Measurements from ENCODE around the gene ABCA12.

The ABCA12 gene

GRCh38 chr2:215034154-215034553, 104.3 kb downstream of the ABCA12 start:
- DNase-seq (ENCODE audit: low read depth, low spot score), result no peak

DNA sequence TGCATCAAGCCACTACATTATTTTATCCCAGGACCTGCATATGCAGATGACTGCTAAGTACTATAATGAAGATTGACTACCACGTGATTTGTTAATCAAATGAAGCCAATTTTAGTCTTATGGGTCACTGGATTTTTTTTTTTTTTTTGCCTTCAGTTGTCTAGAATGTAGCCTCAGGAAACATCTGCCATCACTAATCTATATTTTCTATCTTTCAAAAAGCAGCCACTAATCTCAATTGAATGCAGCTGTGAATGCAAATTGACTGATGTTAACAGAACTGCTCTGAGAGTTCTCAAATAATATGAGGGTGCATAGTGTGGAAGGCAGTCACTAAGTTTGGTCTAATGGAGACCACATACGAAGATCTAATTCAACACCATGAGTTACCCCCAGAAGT, 106.3 kb downstream of the ABCA12 start:
- DNase-seq (ENCODE audit: low read depth, low spot score), result no peak

DNA sequence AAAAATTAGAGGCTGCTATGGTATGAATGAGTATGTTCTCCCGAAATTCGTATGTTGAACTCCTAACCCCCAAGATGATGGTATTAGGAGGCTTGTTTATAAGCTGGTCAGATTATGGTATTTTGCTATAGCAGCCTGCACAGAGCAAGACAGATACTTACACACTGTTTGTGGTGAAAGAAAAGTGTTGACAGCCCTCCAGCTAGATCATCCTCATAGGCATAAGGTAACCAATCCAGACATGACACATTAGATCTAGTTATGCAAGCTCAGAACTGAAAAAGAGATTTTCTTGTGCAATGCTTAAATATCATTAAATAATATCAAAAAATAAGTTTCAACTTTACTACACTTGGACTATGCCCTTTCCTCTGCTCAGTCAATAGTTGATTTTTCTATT, 107.1 kb downstream of the ABCA12 start:
- no peak for DNase-seq (ENCODE audit: low read depth, low spot score)

- DNase-seq (ENCODE audit: low read depth, low spot score), result no peak
Measured at GRCh38 chr2:215029936-215030335, 108.5 kb downstream of the ABCA12 start.

DNA sequence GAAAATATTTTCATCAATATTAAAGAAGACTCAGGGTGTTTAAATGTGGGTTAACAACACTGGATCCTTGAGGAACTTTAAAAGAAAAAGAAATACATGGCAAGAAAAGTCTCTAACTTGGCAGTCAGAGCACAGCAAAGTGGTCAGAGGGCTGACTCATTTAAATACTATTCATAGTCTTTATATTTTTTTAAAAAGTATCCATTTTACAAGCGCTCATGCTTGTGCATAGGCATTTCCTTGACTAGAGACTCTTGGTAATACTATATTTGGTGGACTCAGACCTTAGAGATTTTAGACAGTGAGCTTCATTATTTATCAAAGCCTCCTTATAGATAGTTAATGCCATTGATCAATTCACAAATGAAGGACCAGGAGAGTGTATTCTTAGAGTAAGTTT, 110.2 kb downstream of the ABCA12 start:
- no peak for DNase-seq (ENCODE audit: low read depth, low spot score)

GRCh38 chr2:215027779-215028178, 110.6 kb downstream of the ABCA12 start:
- DNase-seq (ENCODE audit: low read depth, low spot score), result no peak

- no peak for DNase-seq (ENCODE audit: low read depth, low spot score)
Measured at GRCh38 chr2:215022910-215023309, 115.5 kb downstream of the ABCA12 start.

DNA sequence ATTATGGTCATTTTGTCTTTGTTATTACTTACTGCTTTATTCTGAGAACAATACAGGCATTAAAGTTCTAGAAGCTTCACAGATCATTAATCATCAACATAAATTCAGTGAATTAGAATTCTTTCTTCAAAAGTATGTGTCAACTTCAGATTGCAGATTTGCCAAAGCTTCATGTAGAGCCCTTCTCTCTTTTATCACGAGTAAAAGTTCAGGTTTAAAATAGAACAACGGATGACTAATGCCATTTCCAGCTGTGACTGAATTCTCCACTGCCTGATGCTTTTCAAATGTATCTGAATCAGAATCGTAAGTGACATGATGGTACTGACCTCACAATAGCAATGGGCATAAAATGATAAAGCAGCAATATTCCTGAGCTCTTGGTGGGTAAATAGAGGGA, 116.0 kb downstream of the ABCA12 start:
- DNase-seq (ENCODE audit: low read depth, low spot score), result no peak

DNA sequence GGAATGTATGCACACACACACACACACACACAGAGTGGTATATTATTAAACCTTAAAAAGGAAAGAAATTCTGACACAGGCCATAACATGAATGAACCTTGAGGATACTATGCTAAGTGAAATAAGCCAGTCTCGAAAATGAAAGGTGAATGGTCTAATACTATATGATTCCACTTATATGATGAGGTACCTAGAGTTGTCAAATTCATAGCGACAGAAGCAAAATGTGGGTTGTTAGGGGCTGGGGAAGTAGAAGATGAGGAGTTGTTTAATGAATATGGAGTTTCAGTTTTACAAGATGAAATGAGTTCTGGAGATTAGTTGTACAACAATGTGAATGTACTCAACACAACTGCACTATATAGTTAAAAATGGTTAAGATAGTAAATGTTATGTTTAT, 118.1 kb downstream of the ABCA12 start:
- DNase-seq (ENCODE audit: low read depth, low spot score), result no peak

DNA sequence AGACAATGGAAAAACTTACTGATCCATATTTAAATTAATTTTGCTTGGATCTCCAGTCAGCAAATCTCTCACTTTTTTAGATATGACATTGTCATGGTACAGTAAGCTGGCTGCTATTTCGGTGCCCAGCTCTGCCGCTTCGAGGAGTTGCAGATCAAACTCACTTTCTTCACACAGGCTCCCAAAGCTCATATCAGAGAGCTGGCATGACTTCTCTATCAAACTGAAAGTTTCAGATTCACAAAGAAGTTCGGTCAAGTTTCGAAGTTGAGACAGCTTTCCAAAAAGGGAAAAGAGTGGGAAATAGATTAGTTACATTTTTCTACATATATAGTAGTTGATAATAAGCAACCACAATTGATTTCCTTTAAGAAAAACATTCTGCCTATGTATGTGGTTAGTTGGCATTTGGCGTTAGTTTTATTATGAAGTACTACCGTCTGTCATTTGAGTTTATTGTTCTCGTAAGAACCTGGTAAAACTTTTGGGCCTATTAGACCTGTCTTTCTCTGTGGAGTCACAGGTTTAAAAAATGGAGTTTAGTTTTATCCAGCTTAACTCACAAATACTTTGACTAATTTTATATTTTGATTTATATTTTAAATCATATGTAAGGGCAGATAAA, 118.8 kb downstream of the ABCA12 start:
- no peak for DNase-seq (ENCODE audit: low read depth, low spot score)

- no peak for DNase-seq (ENCODE audit: low read depth, low spot score)
Measured at GRCh38 chr2:215019085-215019484, 119.3 kb downstream of the ABCA12 start.

- DNase-seq (ENCODE audit: low read depth, low spot score), result no peak
Measured at GRCh38 chr2:215015421-215015820, 123.0 kb downstream of the ABCA12 start.

DNA sequence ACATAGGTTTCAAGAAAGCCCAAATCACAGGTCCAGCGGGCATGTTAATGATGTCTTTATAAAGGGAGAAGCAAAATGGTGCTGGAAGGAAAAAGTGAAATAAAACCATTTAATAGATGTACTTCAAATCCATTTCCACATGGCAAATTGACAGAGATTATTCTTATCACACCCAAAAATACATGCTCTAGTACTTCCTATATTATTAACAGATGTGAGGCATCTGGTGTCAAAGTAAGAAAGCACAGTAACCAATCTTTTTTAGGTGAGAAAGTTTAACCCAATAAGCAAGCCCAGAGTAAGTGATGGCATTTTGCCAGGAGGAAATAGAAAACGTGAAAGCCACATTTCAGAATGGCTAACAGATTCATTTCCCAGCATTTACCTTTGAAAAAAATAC, 128.0 kb downstream of the ABCA12 start:
- no peak for DNase-seq (ENCODE audit: low read depth, low spot score)

- no peak for DNase-seq (ENCODE audit: low read depth, low spot score)
Measured at GRCh38 chr2:215003001-215003400, 135.4 kb downstream of the ABCA12 start.

- DNase-seq (ENCODE audit: low read depth, low spot score), result no peak
Measured at GRCh38 chr2:215002500-215002899, 135.9 kb downstream of the ABCA12 start.

- no peak for DNase-seq (ENCODE audit: low read depth, low spot score)
Measured at GRCh38 chr2:215000721-215001120, 137.7 kb downstream of the ABCA12 start.

- no peak for DNase-seq (ENCODE audit: low read depth, low spot score)
Measured at GRCh38 chr2:214995926-214996670, 142.3 kb downstream of the ABCA12 start.

GRCh38 chr2:214995409-214995808, 143.0 kb downstream of the ABCA12 start:
- DNase-seq (ENCODE audit: low read depth, low spot score), result no peak

DNA sequence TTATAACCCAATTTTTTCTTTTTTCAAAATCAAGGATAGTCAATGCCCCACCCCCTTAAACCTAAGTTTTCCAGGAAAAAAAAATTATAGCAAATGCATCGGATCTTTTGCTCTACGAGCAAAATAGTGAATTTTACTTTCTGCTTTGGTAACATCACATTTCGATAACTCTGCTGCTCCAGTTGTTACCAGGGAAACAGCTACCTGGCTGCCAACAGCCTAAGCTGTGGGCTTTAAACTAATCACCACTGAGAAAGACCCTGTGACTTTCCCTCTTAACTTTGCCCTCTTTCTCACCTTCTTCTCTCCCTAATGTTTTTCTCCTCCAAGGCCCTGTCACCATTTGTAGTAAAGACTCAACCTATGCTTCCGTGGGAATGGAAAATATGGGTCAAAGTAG, 145.5 kb downstream of the ABCA12 start:
- DNase-seq (ENCODE audit: low read depth, low spot score), result no peak

- DNase-seq (ENCODE audit: low read depth, low spot score), result no peak
Measured at GRCh38 chr2:214989187-214989586, 149.2 kb downstream of the ABCA12 start.

- no peak for DNase-seq (ENCODE audit: low read depth, low spot score)
Measured at GRCh38 chr2:214987261-214987660, 151.2 kb downstream of the ABCA12 start.

- DNase-seq (ENCODE audit: low read depth, low spot score), result no peak
Measured at GRCh38 chr2:214985619-214986018, 152.8 kb downstream of the ABCA12 start.

- DNase-seq (ENCODE audit: low read depth, low spot score), result no peak
Measured at GRCh38 chr2:214966420-214966819, 172.0 kb downstream of the ABCA12 start.

DNA sequence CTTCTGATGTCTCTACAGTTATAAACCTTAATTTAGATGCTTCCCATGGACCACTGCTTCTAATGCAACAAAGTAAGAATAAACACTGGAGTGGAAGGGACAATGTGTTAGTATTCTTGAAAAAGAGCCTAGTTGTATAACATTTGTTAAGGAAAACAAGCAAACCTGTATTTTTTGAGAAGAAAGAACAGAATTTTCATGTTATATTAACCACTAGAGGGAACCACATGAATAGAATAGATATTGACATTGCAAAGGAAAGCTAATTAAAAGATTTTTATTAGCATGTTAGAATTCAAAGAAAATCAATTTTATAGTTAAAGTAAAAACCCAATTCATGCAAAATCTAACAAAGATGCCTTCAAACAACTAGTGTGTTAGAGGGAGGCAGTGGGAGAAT, 177.7 kb downstream of the ABCA12 start:
- no peak for DNase-seq (ENCODE audit: low read depth, low spot score)

Measured in activated CD4-positive, CD25-positive, alpha-beta regulatory T cell treated with anti-CD3 and anti-CD28 coated beads, Interleukin-2, amount 50 U/mL, for 16 hours (primary cell).